DMS53 treated with DMSO at 0.1 percent for 48 hours (cell line): ENCODE measurements around the gene CSF3R.
A peak's percentile ranks its signal among the peaks of the same experiment; 100 is the strongest.
"Not testable (repeated sequence)": the region's sequence is repeated elsewhere in the genome, so short reads cannot be mapped to it uniquely, and the experiment has no call there.

ENCODE experiments used
- DNase-seq: peaks from one replicate; lab custom pipeline; 2025; ENCODE audit not compliant: unreplicated experiment; lab: John Stamatoyannopoulos, UW

Gene CSF3R

GRCh38 chr1:36484099-36484498 is 1.4 kb upstream of the CSF3R start:
- DNase-seq = no peak

- no peak for DNase-seq
Measured at GRCh38 chr1:36481771-36482723, 666 bp downstream of the CSF3R start.

- no peak for DNase-seq
Measured at GRCh38 chr1:36481091-36481490, 1.6 kb downstream of the CSF3R start.

- no peak for DNase-seq
Measured at GRCh38 chr1:36480161-36480560, 2.6 kb downstream of the CSF3R start.

GRCh38 chr1:36479505-36480051 is 3.1 kb downstream of the CSF3R start:
- no peak for DNase-seq

- not testable (repeated sequence) for DNase-seq
Measured at GRCh38 chr1:36477615-36478014, 5.1 kb downstream of the CSF3R start.

GRCh38 chr1:36476945-36477344 is 5.8 kb downstream of the CSF3R start:
- DNase-seq = no peak

GRCh38 chr1:36475910-36476604 is 6.7 kb downstream of the CSF3R start:
- DNase-seq = no peak

GRCh38 chr1:36475341-36475740 is 7.4 kb downstream of the CSF3R start:
- no peak for DNase-seq

- DNase-seq = no peak
Measured at GRCh38 chr1:36472656-36473055, 10.1 kb downstream of the CSF3R start.

GRCh38 chr1:36471830-36472641 is 10.7 kb downstream of the CSF3R start:
- no peak for DNase-seq

- no peak for DNase-seq
Measured at GRCh38 chr1:36469163-36469562, 13.6 kb downstream of the CSF3R start.

- DNase-seq = no peak
Measured at GRCh38 chr1:36467700-36468455, 14.8 kb downstream of the CSF3R start.

- no peak for DNase-seq
Measured at GRCh38 chr1:36467027-36467410, 15.7 kb downstream of the CSF3R start.

- DNase-seq = no peak
Measured at GRCh38 chr1:36466370-36467026, 16.2 kb downstream of the CSF3R start.

GRCh38 chr1:36465731-36466369 is 16.9 kb downstream of the CSF3R start:
- DNase-seq = no peak

- DNase-seq = no peak
Measured at GRCh38 chr1:36464605-36465393, 17.9 kb downstream of the CSF3R start.

- peak; percentile 92 for DNase-seq
Measured at GRCh38 chr1:36463803-36464604, 18.7 kb downstream of the CSF3R start, which contains the start of gene MRPS15. TSS of gene MRPS15 (minus strand) at chr1:36464384. CDS start at chr1:36464275, 109 bp downstream.
